ENCODE data around the gene ABCD1.

Gene ABCD1

GRCh38 chrX:153762626-153763173 is 38.0 kb downstream of the ABCD1 start:
- DNase-seq (ENCODE audit: low spot score): no peak

DNA sequence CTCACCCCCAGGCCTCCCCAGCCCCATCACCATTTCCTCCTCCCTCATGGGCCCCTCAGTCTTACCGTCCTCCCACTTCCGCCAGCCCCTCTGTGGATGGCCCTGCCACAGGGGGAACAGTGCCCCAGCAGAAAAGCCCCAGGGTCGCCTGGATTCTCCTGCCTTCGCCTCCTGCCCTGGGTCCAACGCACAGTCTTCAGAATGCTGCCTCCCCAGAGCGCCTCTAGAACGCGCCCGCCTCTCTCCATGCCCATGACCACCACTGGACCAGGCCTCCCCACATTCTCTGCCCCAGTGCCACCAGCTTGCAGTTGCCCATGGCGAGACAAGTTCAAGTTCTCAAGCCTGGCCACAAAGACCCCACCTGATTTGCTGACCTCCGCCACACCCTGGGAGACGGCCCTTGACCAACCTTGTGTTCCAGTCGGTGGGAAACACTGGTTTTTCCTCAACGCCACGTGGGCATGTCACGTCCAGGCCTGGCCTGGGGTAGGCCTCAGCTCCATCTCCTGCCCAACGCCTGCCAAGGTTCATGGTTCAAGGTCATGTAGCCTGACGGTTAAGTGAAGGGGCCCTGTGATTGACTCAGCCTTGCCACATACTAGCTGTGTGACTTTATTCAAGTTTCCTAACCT is 38.8 kb downstream of the ABCD1 start:
- no peak for DNase-seq (ENCODE audit: low spot score)

GRCh38 chrX:153763989-153764755 is 39.5 kb downstream of the ABCD1 start, which contains the start of gene PLXNB3:
TSS of gene PLXNB3 (plus strand) at chrX:153764249. CDS start at chrX:153765536, 1,287 bp downstream.
- peak; percentile 87 for DNase-seq (ENCODE audit: low spot score)

GRCh38 chrX:153764786-153765137 is 40.1 kb downstream of the ABCD1 start:
- no peak for DNase-seq (ENCODE audit: low spot score)

DNA sequence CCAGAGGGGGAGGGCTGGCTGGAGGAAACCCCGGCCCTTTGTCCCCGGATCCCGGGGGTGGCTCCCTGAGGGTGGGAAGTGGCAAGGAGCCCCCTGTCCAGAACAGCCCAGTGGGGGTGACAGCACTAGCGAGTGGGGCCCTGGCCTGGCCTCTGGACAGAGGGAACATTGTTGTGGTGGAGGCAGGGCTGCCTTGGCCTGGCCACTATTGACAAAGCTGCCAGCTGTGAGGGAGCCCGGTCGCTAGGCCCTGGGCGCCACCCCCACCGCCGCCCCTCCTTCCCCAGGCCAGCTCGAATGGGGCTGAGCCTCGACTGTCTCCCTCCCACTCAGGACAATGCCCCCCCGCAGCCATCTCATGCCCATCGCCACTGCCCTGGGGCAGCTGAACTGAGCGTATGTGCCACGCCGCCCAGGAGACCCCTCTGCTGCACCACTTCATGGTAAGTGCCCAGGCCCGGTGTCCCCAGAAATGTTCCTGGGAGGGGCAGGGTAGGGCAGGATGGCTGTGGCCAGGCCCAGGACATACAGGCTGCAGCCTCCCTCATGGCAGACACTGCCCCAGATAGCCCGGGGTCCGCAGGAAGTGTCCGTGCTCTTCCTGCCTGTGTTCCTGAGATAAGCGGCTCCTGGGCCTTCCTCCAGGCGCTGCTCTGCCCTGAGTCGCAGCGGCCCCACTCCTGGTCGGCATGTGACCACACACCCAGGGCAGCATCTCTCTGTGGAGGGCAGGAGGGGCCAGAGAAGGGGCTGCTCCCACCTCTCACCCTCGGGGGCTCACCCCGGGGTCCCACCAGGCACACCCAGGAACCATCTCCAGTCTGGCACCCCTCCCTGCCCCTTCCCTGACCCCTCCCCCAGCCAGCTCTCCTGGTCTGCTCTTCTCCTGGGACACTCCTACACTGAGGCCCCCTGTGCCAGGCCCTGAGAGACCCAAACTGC is 40.8 kb downstream of the ABCD1 start:
- peak; percentile 96 for DNase-seq (ENCODE audit: low spot score)

DNA sequence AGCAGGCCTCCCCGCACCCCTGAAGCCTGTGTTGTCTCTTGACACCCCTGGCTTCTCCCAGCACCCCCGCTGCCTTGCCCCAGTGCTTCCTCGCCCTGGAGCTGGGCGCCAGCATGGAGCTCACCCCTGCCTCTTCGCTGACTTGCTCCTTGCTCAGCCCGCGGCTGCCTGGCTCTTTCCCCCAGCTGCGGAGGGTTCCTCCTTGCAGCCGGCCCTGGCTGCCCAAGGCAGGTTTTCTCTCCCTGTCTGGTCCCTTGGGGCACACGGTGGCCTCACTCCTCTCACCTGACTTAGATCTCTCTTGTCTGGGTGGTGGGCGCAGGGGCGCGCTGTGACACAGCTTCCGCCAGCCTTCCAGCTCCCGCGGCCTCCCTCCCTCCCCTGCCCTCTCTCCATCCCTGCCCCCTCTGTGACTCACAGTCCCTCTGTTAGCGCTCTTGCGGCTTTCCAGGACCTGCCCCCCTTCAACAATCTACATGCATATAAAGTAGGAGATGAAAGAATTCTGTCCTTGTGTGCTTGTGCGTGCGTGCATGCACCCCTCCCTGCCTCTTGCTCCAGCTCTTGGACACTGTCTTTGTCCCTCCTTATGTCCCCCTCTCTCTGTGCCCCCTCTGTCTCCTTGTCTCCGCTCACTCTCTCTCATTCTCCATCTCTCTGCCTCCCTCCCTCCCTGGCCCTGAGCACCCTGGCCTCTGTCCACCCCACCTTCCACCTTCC is 41.6 kb downstream of the ABCD1 start:
- DNase-seq (ENCODE audit: low spot score): peak; percentile 78

- DNase-seq (ENCODE audit: low spot score): no peak
Observed at GRCh38 chrX:153766871-153767673, 42.4 kb downstream of the ABCD1 start.

GRCh38 chrX:153767674-153768055 is 43.0 kb downstream of the ABCD1 start:
- no peak for DNase-seq (ENCODE audit: low spot score)

DNA sequence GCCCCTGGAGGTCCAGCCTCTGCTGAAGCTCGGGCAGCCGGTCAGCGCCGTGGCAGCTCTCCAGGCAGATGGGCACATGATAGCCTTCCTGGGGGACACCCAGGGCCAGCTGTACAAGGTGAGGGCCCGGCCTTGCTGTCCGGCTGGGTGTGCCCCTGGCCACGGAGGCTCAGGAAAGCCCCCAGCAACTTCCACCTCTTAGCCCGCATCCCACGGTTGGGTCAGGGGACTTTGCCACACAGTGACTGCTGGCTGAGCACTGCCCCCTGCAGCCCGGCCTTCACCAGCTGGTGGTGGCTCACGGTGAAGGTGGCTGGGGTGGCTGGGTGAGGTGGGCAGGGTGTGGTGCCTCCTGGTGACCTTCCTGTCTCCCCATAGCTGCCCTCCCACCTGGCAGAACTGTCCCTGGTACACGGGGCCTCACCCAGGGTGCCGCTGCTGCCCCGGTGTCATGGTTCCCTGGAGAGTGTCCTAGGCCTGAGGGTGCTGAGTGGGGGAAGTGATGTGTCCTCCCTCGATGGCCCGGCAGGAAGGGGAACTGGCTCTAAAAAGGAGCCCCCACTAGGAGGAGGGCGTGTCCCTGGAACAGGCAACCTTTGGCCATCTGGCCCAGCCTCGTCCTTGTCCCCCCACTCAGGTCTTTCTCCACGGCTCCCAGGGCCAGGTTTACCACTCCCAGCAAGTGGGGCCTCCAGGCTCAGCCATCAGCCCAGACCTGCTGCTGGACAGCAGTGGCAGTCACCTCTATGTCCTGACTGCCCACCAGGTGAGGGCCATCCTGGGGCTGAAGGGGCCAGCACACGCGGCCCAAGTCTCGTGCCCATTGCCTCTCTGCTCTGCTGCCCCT is 43.9 kb downstream of the ABCD1 start:
- DNase-seq (ENCODE audit: low spot score): no peak

DNA sequence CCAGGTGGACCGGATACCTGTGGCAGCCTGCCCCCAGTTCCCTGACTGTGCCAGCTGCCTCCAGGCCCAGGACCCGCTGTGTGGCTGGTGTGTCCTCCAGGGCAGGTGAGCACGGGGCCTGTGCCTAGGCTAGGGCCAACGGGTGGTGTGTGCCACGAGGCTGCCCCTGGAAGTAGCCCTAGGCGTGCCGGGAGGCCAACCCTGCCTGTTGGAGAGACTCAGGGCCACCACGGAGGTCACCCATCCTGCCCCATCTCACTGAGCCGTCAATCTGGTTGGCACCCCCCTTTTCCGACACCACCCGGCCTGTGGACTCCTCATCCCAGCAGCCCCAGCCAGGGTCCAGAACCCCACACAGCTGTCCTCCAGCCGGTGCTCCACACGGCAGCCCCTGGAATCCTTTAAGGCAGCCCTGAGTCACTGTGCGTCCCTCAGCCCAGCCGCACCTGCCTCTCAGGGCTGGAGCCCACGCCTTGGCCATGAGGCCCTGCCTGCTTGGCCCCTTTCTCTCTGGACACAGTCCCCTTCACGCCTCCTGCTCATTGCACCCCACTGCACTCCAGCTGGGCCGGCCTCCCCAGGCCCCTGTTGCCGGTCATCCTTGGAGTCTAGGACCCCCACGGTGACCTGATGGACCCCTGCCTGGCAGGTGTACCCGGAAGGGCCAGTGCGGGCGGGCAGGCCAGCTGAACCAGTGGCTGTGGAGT is 44.7 kb downstream of the ABCD1 start:
- DNase-seq (ENCODE audit: low spot score): no peak

- peak; percentile 47 for DNase-seq (ENCODE audit: low spot score)
Observed at GRCh38 chrX:153769865-153770600, 45.4 kb downstream of the ABCD1 start.

- DNase-seq (ENCODE audit: low spot score): no peak
Observed at GRCh38 chrX:153770601-153771414, 46.2 kb downstream of the ABCD1 start.

DNA sequence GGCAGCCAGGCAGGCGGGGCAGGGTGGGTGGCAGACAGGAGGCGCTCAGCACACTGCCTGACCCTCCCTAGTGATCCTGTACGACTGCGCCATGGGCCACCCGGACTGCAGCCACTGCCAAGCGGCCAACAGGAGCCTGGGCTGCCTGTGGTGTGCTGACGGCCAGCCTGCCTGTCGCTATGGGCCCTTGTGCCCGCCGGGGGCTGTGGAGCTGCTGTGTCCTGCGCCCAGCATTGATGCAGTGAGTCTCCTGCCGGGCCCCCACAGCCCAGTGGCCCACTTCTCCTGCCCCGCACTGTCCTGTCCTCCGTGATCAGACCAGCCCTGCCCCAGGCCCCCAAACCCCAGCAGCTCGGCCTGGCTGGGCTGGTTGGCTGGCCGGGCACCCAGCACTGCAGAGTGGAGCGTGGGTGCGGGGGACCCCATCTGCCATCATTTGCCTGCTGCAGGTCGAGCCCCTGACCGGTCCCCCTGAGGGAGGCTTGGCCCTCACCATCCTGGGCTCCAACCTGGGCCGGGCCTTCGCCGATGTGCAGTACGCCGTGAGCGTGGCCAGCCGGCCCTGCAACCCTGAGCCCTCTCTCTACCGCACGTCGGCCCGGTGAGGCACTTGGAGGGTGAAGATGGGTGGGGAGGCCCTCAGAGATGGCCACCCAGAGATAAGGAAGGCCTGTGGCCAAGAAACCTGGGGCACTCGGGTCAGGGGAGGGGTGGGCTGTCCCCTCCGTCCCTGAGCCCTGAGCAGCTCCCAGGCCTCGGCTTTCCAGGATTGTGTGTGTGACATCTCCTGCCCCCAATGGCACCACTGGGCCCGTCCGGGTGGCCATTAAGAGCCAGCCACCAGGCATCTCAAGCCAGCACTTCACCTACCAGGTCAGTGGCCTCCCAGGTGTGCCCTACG is 47.0 kb downstream of the ABCD1 start:
- no peak for DNase-seq (ENCODE audit: low spot score)

DNA sequence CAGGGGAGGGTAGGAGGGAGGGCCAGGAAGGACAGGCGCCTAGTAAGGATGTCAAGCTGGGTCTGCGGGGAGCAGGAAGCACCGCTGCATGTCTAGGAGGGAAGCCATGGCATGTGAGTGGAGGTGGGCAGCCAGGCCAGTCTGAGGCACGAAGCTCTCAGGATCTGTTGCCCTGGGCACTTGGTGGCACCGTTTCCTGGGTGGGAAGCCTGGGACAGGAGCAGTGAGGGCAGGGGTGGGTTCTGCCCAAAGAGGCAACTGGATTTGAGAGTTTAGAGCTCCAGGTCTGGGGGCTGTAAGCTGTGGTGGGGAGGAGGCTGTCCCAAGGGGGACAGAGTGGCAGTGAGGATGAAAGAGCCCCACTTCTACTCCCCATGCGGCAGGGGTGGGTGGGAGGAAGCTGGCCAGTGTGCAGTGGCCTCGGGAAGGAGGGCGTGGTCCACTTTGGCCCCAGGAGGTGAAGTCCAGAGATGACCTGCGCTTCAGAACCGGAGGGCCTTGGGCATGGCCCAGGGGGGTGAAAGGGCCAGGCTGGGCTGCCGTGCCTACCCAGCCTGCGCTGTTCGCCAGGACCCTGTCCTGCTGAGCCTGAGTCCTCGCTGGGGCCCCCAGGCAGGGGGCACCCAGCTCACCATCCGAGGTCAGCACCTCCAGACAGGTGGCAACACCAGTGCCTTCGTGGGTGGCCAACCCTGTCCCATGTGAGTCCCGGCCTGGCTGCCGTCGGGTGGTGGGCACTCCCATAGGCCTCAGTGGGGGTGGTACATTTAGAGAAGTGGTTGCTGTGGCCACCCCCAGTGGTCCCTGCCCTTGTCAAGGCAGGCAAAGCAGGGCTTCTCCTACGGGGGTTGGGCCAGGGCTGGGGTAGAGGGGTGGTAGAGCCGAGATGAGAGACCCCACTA is 47.9 kb downstream of the ABCD1 start:
- no peak for DNase-seq (ENCODE audit: low spot score)

DNA sequence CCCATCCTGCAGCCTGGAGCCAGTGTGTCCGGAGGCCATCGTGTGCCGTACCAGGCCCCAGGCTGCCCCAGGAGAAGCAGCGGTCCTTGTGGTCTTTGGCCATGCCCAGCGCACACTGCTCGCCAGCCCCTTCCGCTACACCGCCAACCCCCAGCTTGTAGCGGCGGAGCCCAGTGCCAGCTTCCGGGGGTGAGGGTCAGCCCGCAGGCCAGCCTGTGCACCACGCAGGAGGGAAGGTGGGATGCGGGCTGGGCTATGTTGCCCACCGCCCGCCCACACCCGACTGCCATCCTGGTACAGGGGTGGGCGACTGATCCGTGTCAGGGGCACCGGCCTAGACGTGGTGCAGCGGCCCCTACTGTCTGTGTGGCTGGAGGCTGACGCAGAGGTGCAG is 48.6 kb downstream of the ABCD1 start:
- DNase-seq (ENCODE audit: low spot score): no peak

Data from globus pallidus (tissue), 1 donor.